Panc1 (cell line): ENCODE results near the gene TLE7. TPM values are rescaled to one million over a fixed set of nuclear protein-coding genes. Genes with fewer than 3 reads are reported as not detected.

ENCODE experiments used
- ATAC-seq: fragments of 200-7000 bp; cut with Tn5 transposase; 2 replicates; pipeline ENCODE4 v1.9.1; 2020; ENCODE audit warnings: mild to moderate bottlenecking, moderate library complexity
- BruUV-seq: library from RNA; stranded (reverse); fragments of 400-500 nt; replicated peaks from 2 replicates; lab custom pipeline; 2021; lab: Mats Ljungman, UMichigan
- CTCF ChIA-PET: fragments of 300-600 bp; sonication (Branson Sonifier 250); formaldehyde crosslinking; loops from one replicate; lab custom pipeline; 2022; ENCODE audit warnings: antibody characterized with exemption; lab: Charles Lee
- POLR2A ChIA-PET: fragments of 300-600 bp; sonication (Branson Sonifier 250); formaldehyde crosslinking; loops from one replicate; lab custom pipeline; 2022; ENCODE audit warnings: antibody characterized with exemption; lab: Charles Lee
- DNase-seq: peaks from one replicate; pipeline ENCODE4 v3.0.0-alpha.2; 2010; ENCODE audit warnings: low read depth, low spot score
- H3K27ac ChIP-seq: 2 replicates; pipeline ENCODE4 v1.5.1; 2011; ENCODE audit warnings: mild to moderate bottlenecking, low read length, inconsistent platforms
- H3K27me3 ChIP-seq: fragments of 200-500 bp; sonication (Bioruptor generic); 2 replicates; pipeline ENCODE4 v1.6.0; 2014; ENCODE audit warnings: low read length, inconsistent platforms; ENCODE audit not compliant: control insufficient read depth, insufficient read depth
- H3K36me3 ChIP-seq: fragments of 200-500 bp; sonication (Bioruptor generic); 2 replicates; pipeline ENCODE4 v1.5.1; 2014; ENCODE audit warnings: inconsistent platforms, mild to moderate bottlenecking, low read length, moderate library complexity; ENCODE audit not compliant: control insufficient read depth, insufficient read depth
- H3K4me1 ChIP-seq: 2 replicates; pipeline ENCODE4 v1.5.1; 2011; ENCODE audit warnings: inconsistent platforms, mild to moderate bottlenecking, low read length, moderate library complexity; ENCODE audit not compliant: control insufficient read depth, insufficient read depth
- H3K4me3 ChIP-seq, 2 experiments: 2 replicates each; pipeline ENCODE4 v1.5.1; 2011 to 2012; ENCODE audit warnings: low read depth in 2 of 2, low read length in 2 of 2, mild to moderate bottlenecking in 2 of 2, inconsistent platforms in 1 of 2, moderate library complexity in 1 of 2
- H3K9me3 ChIP-seq: fragments of 200-500 bp; sonication (Bioruptor generic); 2 replicates; pipeline ENCODE4 v1.5.1; 2014; ENCODE audit warnings: low read depth, mild to moderate bottlenecking, inconsistent platforms, low read length, moderate library complexity; ENCODE audit not compliant: control insufficient read depth, insufficient read depth
- POLR2AphosphoS5 ChIP-seq: IDR thresholded peaks from 2 replicates; pipeline ENCODE4 v1.6.1; 2012; ENCODE audit warnings: mild to moderate bottlenecking, low read depth, low read length, moderate library complexity
- REST ChIP-seq, 2 experiments: IDR thresholded peaks; 2 replicates each; pipeline ENCODE4 v1.6.1; 2011 to 2012; ENCODE audit warnings: low read depth in 2 of 2, control low read depth in 1 of 2, low read length in 1 of 2, mild to moderate bottlenecking in 1 of 2, moderate library complexity in 1 of 2; ENCODE audit not compliant: insufficient read depth in 1 of 2
- SIN3A ChIP-seq: IDR thresholded peaks from 2 replicates; pipeline ENCODE4 v1.6.1; 2012; ENCODE audit warnings: low read depth, mild to moderate bottlenecking, low read length, moderate library complexity, borderline replicate concordance; ENCODE audit not compliant: insufficient read depth
- TCF7L2 ChIP-seq: IDR thresholded peaks from 2 replicates; pipeline ENCODE4 v1.6.1; 2011; ENCODE audit warnings: mild to moderate bottlenecking, low read depth, low read length, inconsistent platforms
- in situ Hi-C: cut with HindIII; loops from 2 replicates; pipeline ENCODE4 v1.10.0; 2016; ENCODE audit warnings: low sequenced_read_pairs, low pct_unique_long_range_greater_than_20kb
- intact Hi-C: fragments of 100-400 bp; cut with micrococcal nuclease; formaldehyde crosslinking; loops from one replicate; pipeline ENCODE4 v1.10.0; 2022; ENCODE audit not compliant: unreplicated experiment
- total RNA-seq: library from RNA; stranded (reverse); gene quantifications from one replicate; pipeline ENCODE4 v1.2.1, GENCODE V29; 2021; ENCODE audit not compliant: unreplicated experiment
- TF ChIP-seq, protein P1 (sequence below): fragments of 450-650 bp; IDR thresholded peaks from 2 replicates; pipeline ENCODE4 v1.5.1; 2017; ENCODE audit warnings: mild to moderate bottlenecking

Gene TLE7
- total RNA-seq, 1 experiment from 2014 or later, result not detected

GRCh38 chr16:71449020-71449419, 7.2 kb upstream of the TLE7 start:
- H3K27me3 ChIP-seq, result no peaks in the 10 kb centered on the region
- ChIA-PET CTCF (no interaction called here), POLR2A (no interaction called here)
- no peaks in the 10 kb centered on the region for H3K4me1 ChIP-seq
- intact Hi-C loops, result no loop called here
- peaks cover 42% of the 10 kb centered on the region; the same call in 1 of the 2 replicates for H3K9me3 ChIP-seq
- in situ Hi-C loops, result no loop called here
- BruUV-seq, result no TSS peak
- ATAC-seq, result no peak
- no peak overlapping the region for H3K27ac ChIP-seq
- DNase-seq, result no peak
- no peak overlapping the region for H3K4me3 ChIP-seq
- H3K36me3 ChIP-seq, result no peaks in the 10 kb centered on the region
- TF ChIP-seq POLR2AphosphoS5 (no peak), TCF7L2 (no peak), REST (IDR thresholded peaks at IDR 0.05; ENCODE audit: insufficient read depth in 1 of 2, low read depth in 2 of 2, low read length in 1 of 2) (no peak), SIN3A (no peak)
- TF ChIP-seq, protein P1, sequence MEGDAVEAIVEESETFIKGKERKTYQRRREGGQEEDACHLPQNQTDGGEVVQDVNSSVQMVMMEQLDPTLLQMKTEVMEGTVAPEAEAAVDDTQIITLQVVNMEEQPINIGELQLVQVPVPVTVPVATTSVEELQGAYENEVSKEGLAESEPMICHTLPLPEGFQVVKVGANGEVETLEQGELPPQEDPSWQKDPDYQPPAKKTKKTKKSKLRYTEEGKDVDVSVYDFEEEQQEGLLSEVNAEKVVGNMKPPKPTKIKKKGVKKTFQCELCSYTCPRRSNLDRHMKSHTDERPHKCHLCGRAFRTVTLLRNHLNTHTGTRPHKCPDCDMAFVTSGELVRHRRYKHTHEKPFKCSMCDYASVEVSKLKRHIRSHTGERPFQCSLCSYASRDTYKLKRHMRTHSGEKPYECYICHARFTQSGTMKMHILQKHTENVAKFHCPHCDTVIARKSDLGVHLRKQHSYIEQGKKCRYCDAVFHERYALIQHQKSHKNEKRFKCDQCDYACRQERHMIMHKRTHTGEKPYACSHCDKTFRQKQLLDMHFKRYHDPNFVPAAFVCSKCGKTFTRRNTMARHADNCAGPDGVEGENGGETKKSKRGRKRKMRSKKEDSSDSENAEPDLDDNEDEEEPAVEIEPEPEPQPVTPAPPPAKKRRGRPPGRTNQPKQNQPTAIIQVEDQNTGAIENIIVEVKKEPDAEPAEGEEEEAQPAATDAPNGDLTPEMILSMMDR, result no peak

- BruUV-seq, result no TSS peak
- ATAC-seq, result no peak
- in situ Hi-C loops, result no loop called here
- intact Hi-C loops, result no loop called here
- Histone ChIP-seq H3K4me1 (no peaks in the 10 kb centered on the region), H3K27ac (no peak overlapping the region), H3K36me3 (no peaks in the 10 kb centered on the region), H3K4me3 (no peak overlapping the region), H3K9me3 (peaks cover 42% of the 10 kb centered on the region; the same call in 1 of the 2 replicates), H3K27me3 (no peaks in the 10 kb centered on the region)
- CTCF ChIA-PET, result no interaction called here
- no peak for TF ChIP-seq SIN3A
- no peak for TF ChIP-seq REST (IDR thresholded peaks at IDR 0.05; ENCODE audit: insufficient read depth in 1 of 2, low read depth in 2 of 2, low read length in 1 of 2)
- TF ChIP-seq POLR2AphosphoS5, result no peak
- TF ChIP-seq, protein P1, result no peak
- TF ChIP-seq TCF7L2, result no peak
- no peak for DNase-seq
- POLR2A ChIA-PET, result no interaction called here
Observed at GRCh38 chr16:71448274-71448866, 6.5 kb upstream of the TLE7 start.
